ENCODE measurements around the gene UBASH3A. TPM values are rescaled to one million over a fixed set of nuclear protein-coding genes. Genes with fewer than 3 reads are reported as not detected.

The UBASH3A gene
- total and polyA plus RNA-seq, 2 donors (not counting 1 experiment from before 2014, with no cell fraction given): 0.12 to 0.33 TPM

DNA sequence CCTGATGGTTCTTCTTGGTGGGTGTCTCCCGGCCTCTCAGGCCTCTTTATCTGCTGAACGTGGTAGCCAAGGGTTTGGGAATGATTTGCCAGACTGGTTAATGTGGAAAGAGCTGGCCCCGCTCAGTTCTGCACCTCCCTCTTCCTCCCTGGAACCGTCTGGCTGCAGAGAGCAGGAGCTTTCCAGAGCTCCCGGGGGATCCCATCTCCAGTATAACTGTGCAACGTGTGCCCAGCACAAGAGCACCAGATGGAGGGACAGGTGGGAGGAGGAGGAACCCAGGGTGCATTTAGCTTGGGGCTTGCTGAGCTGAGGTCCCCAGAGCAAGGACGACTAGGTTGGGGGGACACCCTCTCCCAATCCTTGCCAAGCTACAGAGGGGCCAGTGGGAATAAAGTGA is 42.4 kb upstream of the UBASH3A start:
- intact Hi-C loops (cut with micrococcal nuclease): no loop called here
- Mint-ChIP-seq H3K27me3 (peaks cover 39% of the 10 kb centered on the region), H3K9me3 (ENCODE audit: insufficient read depth) (no peaks in the 10 kb centered on the region), H3K27ac (no peak overlapping the region), H3K4me1 (no peaks in the 10 kb centered on the region), H3K4me3 (no peak overlapping the region)
- ATAC-seq (ENCODE audit: low read depth): no peak
- H3K36me3 ChIP-seq (replicated peaks in 1 of 2; ENCODE audit: control extremely low read depth in 1 of 2, control insufficient read depth in 1 of 2, extremely low read depth in 1 of 2, insufficient read depth in 2 of 2, low read length in 1 of 2): no peaks in the 10 kb centered on the region
- TF ChIP-seq EZH2 (IDR thresholded peaks at IDR 0.05; ENCODE audit: borderline replicate concordance, insufficient read depth, low read depth, low read length, poor library complexity, severe bottlenecking): no peak
- TF ChIP-seq CTCF (IDR thresholded peaks at IDR 0.05): no peak
- whole genome bisulfite sequencing (ENCODE audit: insufficient coverage): 43% methylated on average over 1 of the region's 7 CpGs
- H3K27ac ChIP-seq (ENCODE audit: low read length in 2 of 2): no peak overlapping the region
- H3K27me3 ChIP-seq (replicated peaks in 1 of 4; ENCODE audit: control extremely low read depth in 1 of 4, control insufficient read depth in 3 of 4, insufficient read depth in 4 of 4, low read length in 3 of 4): peaks cover 0 to 17% (median 4%) of the 10 kb centered on the region in 4 experiments
- H3K79me2 ChIP-seq (ENCODE audit: control insufficient read depth, insufficient read depth, low read length): no peaks in the 10 kb centered on the region
- H4K20me1 ChIP-seq (ENCODE audit: control insufficient read depth, insufficient read depth, low read length, poor library complexity, severe bottlenecking): no peaks in the 10 kb centered on the region
- peaks cover 0 to 22% (median 4%) of the 10 kb centered on the region in 3 donors for H3K9me3 ChIP-seq (ENCODE audit: control extremely low read depth in 1 of 3, control insufficient read depth in 2 of 3, insufficient read depth in 1 of 3, low read length in 2 of 3)
- no peaks in the 10 kb centered on the region for H3K4me1 ChIP-seq (ENCODE audit: control insufficient read depth in 2 of 2, insufficient read depth in 2 of 2, low read length in 2 of 2)
- no peak overlapping the region for H3K4me3 ChIP-seq (ENCODE audit: control extremely low read depth in 1 of 5, extremely low read depth in 1 of 5, insufficient read depth in 1 of 5, low read depth in 2 of 5, low read length in 4 of 5)
- H3K4me2 ChIP-seq (replicated peaks; ENCODE audit: low read depth, low read length, poor library complexity, severe bottlenecking): no peak overlapping the region
- POLR2A ChIA-PET: no interaction called here
- CTCF ChIA-PET: interaction anchor here (0.7 to 1.8 kb wide), 2 partner anchors 93 to 175 kb away, joined by 3 to 11 read pairs; no protein-coding TSS in a partner anchor
- no peak overlapping the region for H2AFZ ChIP-seq (ENCODE audit: insufficient read depth, low read depth, low read length, poor library complexity, severe bottlenecking)
- no peak for DNase-seq
- no peak overlapping the region for H3K9ac ChIP-seq (ENCODE audit: low read length)

GRCh38 chr21:42362198-42362597 is 41.5 kb upstream of the UBASH3A start:
- Histone ChIP-seq H3K4me1 (ENCODE audit: control insufficient read depth in 2 of 2, insufficient read depth in 2 of 2, low read length in 2 of 2) (no peaks in the 10 kb centered on the region), H2AFZ (ENCODE audit: insufficient read depth, low read depth, low read length, poor library complexity, severe bottlenecking) (no peak overlapping the region), H4K20me1 (ENCODE audit: control insufficient read depth, insufficient read depth, low read length, poor library complexity, severe bottlenecking) (no peaks in the 10 kb centered on the region), H3K36me3 (replicated peaks in 1 of 2; ENCODE audit: control extremely low read depth in 1 of 2, control insufficient read depth in 1 of 2, extremely low read depth in 1 of 2, insufficient read depth in 2 of 2, low read length in 1 of 2) (no peaks in the 10 kb centered on the region), H3K27ac (ENCODE audit: low read length in 2 of 2) (no peak overlapping the region), H3K79me2 (ENCODE audit: control insufficient read depth, insufficient read depth, low read length) (no peaks in the 10 kb centered on the region), H3K4me3 (ENCODE audit: control extremely low read depth in 1 of 5, extremely low read depth in 1 of 5, insufficient read depth in 1 of 5, low read depth in 2 of 5, low read length in 4 of 5) (no peak overlapping the region), H3K4me2 (replicated peaks; ENCODE audit: low read depth, low read length, poor library complexity, severe bottlenecking) (no peak overlapping the region), H3K9me3 (ENCODE audit: control extremely low read depth in 1 of 3, control insufficient read depth in 2 of 3, insufficient read depth in 1 of 3, low read length in 2 of 3) (peaks cover 0 to 15% (median 4%) of the 10 kb centered on the region in 3 donors), H3K9ac (ENCODE audit: low read length) (no peak overlapping the region), H3K27me3 (replicated peaks in 1 of 4; ENCODE audit: control extremely low read depth in 1 of 4, control insufficient read depth in 3 of 4, insufficient read depth in 4 of 4, low read length in 3 of 4) (peaks cover 0 to 11% (median 4%) of the 10 kb centered on the region in 4 experiments)
- ChIA-PET CTCF (no interaction called here), POLR2A (interaction anchor here (0.6 kb wide), 2 partner anchors 151 to 286 kb away, joined by 5 to 8 read pairs; no protein-coding TSS in a partner anchor)
- ATAC-seq (ENCODE audit: low read depth): no peak
- intact Hi-C loops (cut with micrococcal nuclease): no loop called here
- Mint-ChIP-seq H3K4me3 (no peak overlapping the region), H3K9me3 (ENCODE audit: insufficient read depth) (no peaks in the 10 kb centered on the region), H3K27me3 (peaks cover 41% of the 10 kb centered on the region), H3K27ac (no peak overlapping the region), H3K4me1 (no peaks in the 10 kb centered on the region)
- no peak for DNase-seq
- TF ChIP-seq EZH2 (IDR thresholded peaks at IDR 0.05; ENCODE audit: borderline replicate concordance, insufficient read depth, low read depth, low read length, poor library complexity, severe bottlenecking) (no peak), CTCF (IDR thresholded peaks at IDR 0.05) (no peak)
- 89% methylated on average over 3 of the region's 12 CpGs for WGBS (ENCODE audit: insufficient coverage)

All from B cell (primary cell).